ENCODE results near the gene TRAPPC3.
A peak's percentile ranks its signal among the peaks of the same experiment; 100 is the strongest.

Gene TRAPPC3

GRCh38 chr1:36157973-36158826 is 8.9 kb upstream of the TRAPPC3 start:
- H3K4me3 ChIP-seq (replicated peaks; ENCODE audit: insufficient read depth, low read length): peak overlapping the region; percentile 88
- peak overlapping the region; percentile 86 for H3K27ac ChIP-seq (replicated peaks)
- no peaks in the 10 kb centered on the region for H3K27me3 ChIP-seq (ENCODE audit: insufficient read depth, poor library complexity, severe bottlenecking)
- peak; percentile 41 to 46 for DNase-seq (ENCODE audit: low read depth in 1 of 2, low spot score in 1 of 2)
- no peak for TF ChIP-seq POLR2AphosphoS5 (IDR thresholded peaks at IDR 0.05; ENCODE audit: low read depth)
- TF ChIP-seq SPI1 (IDR thresholded peaks at IDR 0.05; ENCODE audit: borderline replicate concordance, low read depth): no peak
- TF ChIP-seq CTCF (IDR thresholded peaks at IDR 0.05; ENCODE audit: insufficient read depth, low read length): no peak
- no peak for TF ChIP-seq REST (IDR thresholded peaks at IDR 0.05; ENCODE audit: insufficient replicate concordance, low read depth)
- TF ChIP-seq GABPA (IDR thresholded peaks at IDR 0.05; ENCODE audit: low read depth): no peak

GRCh38 chr1:36157115-36157903 is 8.0 kb upstream of the TRAPPC3 start:
- TF ChIP-seq GABPA (IDR thresholded peaks at IDR 0.05; ENCODE audit: low read depth) (no peak), SPI1 (IDR thresholded peaks at IDR 0.05; ENCODE audit: borderline replicate concordance, low read depth) (peak; percentile 13; the same call in 1 of the 2 replicates)
- Histone ChIP-seq H3K27ac (replicated peaks) (peak overlapping the region; percentile 86), H3K27me3 (ENCODE audit: insufficient read depth, poor library complexity, severe bottlenecking) (no peaks in the 10 kb centered on the region), H3K4me3 (replicated peaks; ENCODE audit: insufficient read depth, low read length) (peak overlapping the region; percentile 88)
- DNase-seq (ENCODE audit: low read depth in 1 of 2, low spot score in 1 of 2): peak in 1 of 2 experiments; percentile 35

- no peak for TF ChIP-seq GABPA (IDR thresholded peaks at IDR 0.05; ENCODE audit: low read depth)
- no peak for TF ChIP-seq CTCF (IDR thresholded peaks at IDR 0.05; ENCODE audit: insufficient read depth, low read length)
- TF ChIP-seq POLR2AphosphoS5 (IDR thresholded peaks at IDR 0.05; ENCODE audit: low read depth): no peak; the same call in 1 of the 2 replicates
- TF ChIP-seq SPI1 (IDR thresholded peaks at IDR 0.05; ENCODE audit: borderline replicate concordance, low read depth): no peak; the same call in 1 of the 2 replicates
- no peak for TF ChIP-seq REST (IDR thresholded peaks at IDR 0.05; ENCODE audit: insufficient replicate concordance, low read depth)
- DNase-seq (ENCODE audit: low read depth in 1 of 2, low spot score in 1 of 2): peak; percentile 49 to 78
Measured at GRCh38 chr1:36156329-36157114, 7.2 kb upstream of the TRAPPC3 start.

More at GRCh38 chr1:36156329-36157114, 7.2 kb upstream of the TRAPPC3 start:
- H3K4me3 ChIP-seq (replicated peaks; ENCODE audit: insufficient read depth, low read length): peak overlapping the region; percentile 88
- no peaks in the 10 kb centered on the region for H3K27me3 ChIP-seq (ENCODE audit: insufficient read depth, poor library complexity, severe bottlenecking)
- peak overlapping the region; percentile 86 for H3K27ac ChIP-seq (replicated peaks)

Measured in HL-60 (cell line).